ENCODE data around the gene ADARB1.

DNA sequence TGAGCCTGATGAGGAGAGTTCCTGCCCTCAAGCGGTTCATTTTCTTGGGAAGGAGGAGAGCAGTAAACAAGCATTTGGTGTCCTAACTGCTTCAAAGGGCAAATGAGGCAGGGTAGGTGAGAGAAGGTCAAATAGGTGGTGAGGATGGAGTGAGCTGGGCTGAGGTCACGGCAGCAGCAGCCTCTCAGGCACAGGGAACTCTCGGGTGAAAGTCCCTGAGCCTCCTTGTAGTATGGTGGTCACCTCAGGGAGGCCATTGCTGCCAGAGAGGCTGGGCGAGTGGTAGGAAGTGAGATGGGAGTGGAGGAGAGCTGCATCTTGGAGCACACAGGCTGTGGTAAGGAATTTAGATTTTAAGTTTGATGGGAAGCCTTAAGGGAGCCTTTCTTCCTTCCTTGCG, 4.0 kb downstream of the ADARB1 start:
- TF ChIP-seq, protein P1, sequence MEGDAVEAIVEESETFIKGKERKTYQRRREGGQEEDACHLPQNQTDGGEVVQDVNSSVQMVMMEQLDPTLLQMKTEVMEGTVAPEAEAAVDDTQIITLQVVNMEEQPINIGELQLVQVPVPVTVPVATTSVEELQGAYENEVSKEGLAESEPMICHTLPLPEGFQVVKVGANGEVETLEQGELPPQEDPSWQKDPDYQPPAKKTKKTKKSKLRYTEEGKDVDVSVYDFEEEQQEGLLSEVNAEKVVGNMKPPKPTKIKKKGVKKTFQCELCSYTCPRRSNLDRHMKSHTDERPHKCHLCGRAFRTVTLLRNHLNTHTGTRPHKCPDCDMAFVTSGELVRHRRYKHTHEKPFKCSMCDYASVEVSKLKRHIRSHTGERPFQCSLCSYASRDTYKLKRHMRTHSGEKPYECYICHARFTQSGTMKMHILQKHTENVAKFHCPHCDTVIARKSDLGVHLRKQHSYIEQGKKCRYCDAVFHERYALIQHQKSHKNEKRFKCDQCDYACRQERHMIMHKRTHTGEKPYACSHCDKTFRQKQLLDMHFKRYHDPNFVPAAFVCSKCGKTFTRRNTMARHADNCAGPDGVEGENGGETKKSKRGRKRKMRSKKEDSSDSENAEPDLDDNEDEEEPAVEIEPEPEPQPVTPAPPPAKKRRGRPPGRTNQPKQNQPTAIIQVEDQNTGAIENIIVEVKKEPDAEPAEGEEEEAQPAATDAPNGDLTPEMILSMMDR (conservative IDR thresholded peaks at IDR 0.05) = no peak
- no peak for TF ChIP-seq ZFX (IDR thresholded peaks at IDR 0.05)

All from C4-2B (cell line).